Dermis blood vessel endothelial cell (primary cell): ENCODE results near the gene DHX9. TPM values are rescaled to one million over a fixed set of nuclear protein-coding genes. Genes with fewer than 3 reads are reported as not detected.

Experiments
- DNase-seq: peaks from one replicate; pipeline ENCODE4 v3.0.0; 2010
- total RNA-seq: library from RNA; depleted of rRNA; stranded (reverse); fragments of >200 nt; gene quantifications from 2 replicates; pipeline ENCODE4 v1.2.3, GENCODE V29; 2014

The DHX9 gene
- total RNA-seq, 1 donor from 2014 or later, result 166 TPM

GRCh38 chr1:182841368-182841988 is 2.3 kb downstream of the DHX9 start:
- DNase-seq, result peak; percentile 39

- no peak for DNase-seq
These were observed 3.1 kb downstream of the DHX9 start for GRCh38 chr1:182842265-182842664.

GRCh38 chr1:182845379-182845778 is 6.2 kb downstream of the DHX9 start:
- no peak for DNase-seq

- no peak for DNase-seq
These were observed 6.7 kb downstream of the DHX9 start for GRCh38 chr1:182845894-182846293.

GRCh38 chr1:182847105-182847504 is 8.0 kb downstream of the DHX9 start:
- DNase-seq, result no peak

GRCh38 chr1:182848736-182849135 is 9.6 kb downstream of the DHX9 start:
- no peak for DNase-seq

- no peak for DNase-seq
These were observed 11.2 kb downstream of the DHX9 start for GRCh38 chr1:182850319-182850718.

GRCh38 chr1:182851825-182852224 is 12.7 kb downstream of the DHX9 start:
- DNase-seq, result no peak

GRCh38 chr1:182855911-182856310 is 16.8 kb downstream of the DHX9 start:
- no peak for DNase-seq

- DNase-seq, result no peak
These were observed 18.1 kb downstream of the DHX9 start for GRCh38 chr1:182857212-182857611.

GRCh38 chr1:182860658-182861057 is 21.5 kb downstream of the DHX9 start:
- DNase-seq, result no peak

GRCh38 chr1:182861994-182862393 is 22.8 kb downstream of the DHX9 start:
- no peak for DNase-seq

GRCh38 chr1:182862827-182863226 is 23.7 kb downstream of the DHX9 start:
- no peak for DNase-seq

- DNase-seq, result no peak
These were observed 24.8 kb downstream of the DHX9 start for GRCh38 chr1:182863940-182864339.

GRCh38 chr1:182867861-182868260 is 28.7 kb downstream of the DHX9 start:
- DNase-seq, result no peak

GRCh38 chr1:182869241-182869666 is 30.1 kb downstream of the DHX9 start:
- no peak for DNase-seq

- no peak for DNase-seq
These were observed 33.7 kb downstream of the DHX9 start for GRCh38 chr1:182872881-182873280.

GRCh38 chr1:182875889-182876288 is 36.7 kb downstream of the DHX9 start:
- DNase-seq, result no peak

- peak; percentile 12 for DNase-seq
These were observed 38.2 kb downstream of the DHX9 start for GRCh38 chr1:182877331-182877730.

- DNase-seq, result no peak
These were observed 38.7 kb downstream of the DHX9 start for GRCh38 chr1:182877842-182878241.

GRCh38 chr1:182884872-182885271 is 45.7 kb downstream of the DHX9 start:
- DNase-seq, result no peak

- DNase-seq, result no peak
These were observed 46.4 kb downstream of the DHX9 start for GRCh38 chr1:182885591-182885990.

GRCh38 chr1:182886985-182887384 is 47.8 kb downstream of the DHX9 start:
- no peak for DNase-seq

GRCh38 chr1:182888736-182889531 is 49.8 kb downstream of the DHX9 start:
- DNase-seq, result no peak
